Prostate gland (tissue), 2 donors: ENCODE measurements around the gene TXNL4B.

Experiments
- POLR2AphosphoS5 ChIP-seq: sonication (generic); formaldehyde crosslinking; IDR thresholded peaks from one replicate; pipeline ENCODE4 v1.6.1; 2017; ENCODE audit warnings: antibody characterized with exemption
- TF ChIP-seq, protein P1 (sequence below), 4 experiments: fragments of 200-600 bp in 2 of 4; fragments of 450-650 bp in 2 of 4; sonication (generic) in 2 of 4; IDR thresholded peaks; 1 replicate in 3 of 4; 2 replicates in 1 of 4; pipeline ENCODE4 v1.5.1; 2016 to 2019; ENCODE audit warnings: antibody characterized with exemption in 4 of 4, mild to moderate bottlenecking in 2 of 4, moderate library complexity in 2 of 4

- TF ChIP-seq, protein P1, sequence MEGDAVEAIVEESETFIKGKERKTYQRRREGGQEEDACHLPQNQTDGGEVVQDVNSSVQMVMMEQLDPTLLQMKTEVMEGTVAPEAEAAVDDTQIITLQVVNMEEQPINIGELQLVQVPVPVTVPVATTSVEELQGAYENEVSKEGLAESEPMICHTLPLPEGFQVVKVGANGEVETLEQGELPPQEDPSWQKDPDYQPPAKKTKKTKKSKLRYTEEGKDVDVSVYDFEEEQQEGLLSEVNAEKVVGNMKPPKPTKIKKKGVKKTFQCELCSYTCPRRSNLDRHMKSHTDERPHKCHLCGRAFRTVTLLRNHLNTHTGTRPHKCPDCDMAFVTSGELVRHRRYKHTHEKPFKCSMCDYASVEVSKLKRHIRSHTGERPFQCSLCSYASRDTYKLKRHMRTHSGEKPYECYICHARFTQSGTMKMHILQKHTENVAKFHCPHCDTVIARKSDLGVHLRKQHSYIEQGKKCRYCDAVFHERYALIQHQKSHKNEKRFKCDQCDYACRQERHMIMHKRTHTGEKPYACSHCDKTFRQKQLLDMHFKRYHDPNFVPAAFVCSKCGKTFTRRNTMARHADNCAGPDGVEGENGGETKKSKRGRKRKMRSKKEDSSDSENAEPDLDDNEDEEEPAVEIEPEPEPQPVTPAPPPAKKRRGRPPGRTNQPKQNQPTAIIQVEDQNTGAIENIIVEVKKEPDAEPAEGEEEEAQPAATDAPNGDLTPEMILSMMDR (IDR thresholded peaks at IDR 0.05), result no peak
- no peak for TF ChIP-seq POLR2AphosphoS5
Observed at GRCh38 chr16:72128701-72129100, 35.3 kb upstream of the TXNL4B start.
